H9 (cell line): ENCODE data around the gene GRHPR. TPM values are rescaled to one million over a fixed set of nuclear protein-coding genes. Genes with fewer than 3 reads are reported as not detected.

Experiments
- DNase-seq: peaks from one replicate; pipeline ENCODE4 v3.0.0-alpha.2; 2017
- H2AFZ ChIP-seq: one replicate; pipeline ENCODE4 v1.6.1; 2013; ENCODE audit warnings: mild to moderate bottlenecking, low read length, control low read depth, moderate library complexity
- H2AK5ac ChIP-seq: 2 replicates; pipeline ENCODE4 v1.6.1; 2013; ENCODE audit warnings: low read length, control low read depth, mixed read lengths; ENCODE audit not compliant: insufficient read length
- H2BK120ac ChIP-seq: one replicate; pipeline ENCODE4 v1.6.1; 2013; ENCODE audit warnings: low read depth, mild to moderate bottlenecking, low read length, control low read depth, inconsistent platforms; ENCODE audit not compliant: poor library complexity, severe bottlenecking
- H2BK12ac ChIP-seq: 2 replicates; pipeline ENCODE4 v1.6.1; 2013; ENCODE audit warnings: low read length, control low read depth, mixed read lengths, low read depth; ENCODE audit not compliant: insufficient read length
- H2BK15ac ChIP-seq: 2 replicates; pipeline ENCODE4 v1.6.1; 2013; ENCODE audit warnings: low read depth, low read length, control low read depth
- H2BK20ac ChIP-seq: one replicate; pipeline ENCODE4 v1.6.1; 2013; ENCODE audit warnings: low read depth, mild to moderate bottlenecking, low read length, control low read depth, inconsistent platforms; ENCODE audit not compliant: poor library complexity, severe bottlenecking
- H2BK5ac ChIP-seq: 2 replicates; pipeline ENCODE4 v1.6.1; 2013; ENCODE audit warnings: low read length, control low read depth, mixed read lengths; ENCODE audit not compliant: insufficient read length
- H3K14ac ChIP-seq: 2 replicates; pipeline ENCODE4 v1.6.1; 2013; ENCODE audit warnings: low read length, control low read depth; ENCODE audit not compliant: insufficient read depth
- H3K18ac ChIP-seq: 2 replicates; pipeline ENCODE4 v1.6.1; 2013; ENCODE audit warnings: low read depth, mild to moderate bottlenecking, mixed read lengths, low read length, control low read depth; ENCODE audit not compliant: insufficient read length
- H3K23ac ChIP-seq: 2 replicates; pipeline ENCODE4 v1.6.1; 2013; ENCODE audit warnings: low read length, control low read depth, mixed read lengths, low read depth; ENCODE audit not compliant: insufficient read length
- H3K23me2 ChIP-seq: 2 replicates; pipeline ENCODE4 v1.6.1; 2013; ENCODE audit warnings: low read depth, mild to moderate bottlenecking, mixed read lengths, low read length, control low read depth; ENCODE audit not compliant: insufficient read length, poor library complexity, severe bottlenecking
- H3K27ac ChIP-seq: 2 replicates; pipeline ENCODE4 v1.5.1; 2013; ENCODE audit warnings: low read length, control low read depth, mixed read lengths, low read depth; ENCODE audit not compliant: insufficient read length
- H3K27me3 ChIP-seq: 2 replicates; pipeline ENCODE4 v1.6.1; 2013; ENCODE audit warnings: low read length, control low read depth, inconsistent platforms; ENCODE audit not compliant: insufficient read depth
- H3K4ac ChIP-seq: 2 replicates; pipeline ENCODE4 v1.6.1; 2013; ENCODE audit warnings: low read depth, mild to moderate bottlenecking, control low read depth, inconsistent platforms, low read length, moderate library complexity
- H3K4me1 ChIP-seq: 2 replicates; pipeline ENCODE4 v1.6.1; 2013; ENCODE audit warnings: low read length, control low read depth, inconsistent platforms; ENCODE audit not compliant: insufficient read depth
- H3K4me2 ChIP-seq: 2 replicates; pipeline ENCODE4 v1.6.1; 2013; ENCODE audit warnings: low read length, control low read depth, mixed read lengths; ENCODE audit not compliant: insufficient read length, insufficient read depth
- H3K56ac ChIP-seq: 2 replicates; pipeline ENCODE4 v1.6.1; 2013; ENCODE audit warnings: low read depth, mild to moderate bottlenecking, mixed read lengths, low read length, control low read depth; ENCODE audit not compliant: insufficient read length
- H3K79me1 ChIP-seq: 2 replicates; pipeline ENCODE4 v1.6.1; 2013; ENCODE audit warnings: low read depth, mild to moderate bottlenecking, moderate library complexity, low read length, control low read depth, inconsistent platforms; ENCODE audit not compliant: insufficient read depth, poor library complexity, severe bottlenecking
- H3K79me2 ChIP-seq: 2 replicates; pipeline ENCODE4 v1.6.1; 2013; ENCODE audit warnings: low read length, control low read depth, inconsistent platforms; ENCODE audit not compliant: insufficient read depth
- H3K9ac ChIP-seq: 2 replicates; pipeline ENCODE4 v1.6.1; 2013; ENCODE audit warnings: low read length, control low read depth, mixed read lengths; ENCODE audit not compliant: insufficient read length; ENCODE audit errors: extremely low read depth
- H3K9me3 ChIP-seq: one replicate; pipeline ENCODE4 v1.6.1; 2013; ENCODE audit warnings: low read depth, low read length, inconsistent platforms; ENCODE audit not compliant: control insufficient read depth
- H3T11ph ChIP-seq: one replicate; pipeline ENCODE4 v1.6.1; 2013; ENCODE audit warnings: mild to moderate bottlenecking, low read length, control low read depth, inconsistent platforms
- H4K20me1 ChIP-seq: one replicate; pipeline ENCODE4 v1.6.1; 2013; ENCODE audit not compliant: control insufficient read depth, insufficient read length, insufficient read depth
- H4K5ac ChIP-seq: 2 replicates; pipeline ENCODE4 v1.6.1; 2013; ENCODE audit warnings: low read depth, mild to moderate bottlenecking, mixed read lengths, low read length, control low read depth; ENCODE audit not compliant: insufficient read length
- H4K8ac ChIP-seq: replicated peaks from 2 replicates; pipeline ENCODE4 v1.6.1; 2013; ENCODE audit warnings: low read length, control low read depth, mixed read lengths, low read depth; ENCODE audit not compliant: insufficient read length
- H4K91ac ChIP-seq: 2 replicates; pipeline ENCODE4 v1.6.1; 2013; ENCODE audit warnings: low read depth, mild to moderate bottlenecking, moderate library complexity, mixed read lengths, low read length, control low read depth; ENCODE audit not compliant: insufficient read length
- H3K27ac Mint-ChIP-seq, 3 experiments: 2 replicates in 2 of 3; 3 replicates in 1 of 3; pipeline ENCODE4 v1.8.0; 2020 to 2021; ENCODE audit warnings: mixed read lengths in 3 of 3, mild to moderate bottlenecking in 1 of 3, moderate library complexity in 1 of 3
- H3K27me3 Mint-ChIP-seq: 2 replicates; pipeline ENCODE4 v1.8.0; 2021; ENCODE audit warnings: low read depth, mild to moderate bottlenecking, moderate library complexity, mixed read lengths
- H3K36me3 Mint-ChIP-seq, 3 experiments: 2 replicates in 2 of 3; 3 replicates in 1 of 3; pipeline ENCODE4 v1.8.0; 2020 to 2021; ENCODE audit warnings: low read depth in 3 of 3, mixed read lengths in 3 of 3; ENCODE audit not compliant: insufficient read depth in 1 of 3
- H3K4me1 Mint-ChIP-seq, 2 experiments: 2 replicates each; pipeline ENCODE4 v1.8.0; 2020; ENCODE audit warnings: mixed read lengths in 2 of 2
- H3K4me3 Mint-ChIP-seq, 2 experiments: 2 replicates in 1 of 2; 3 replicates in 1 of 2; pipeline ENCODE4 v1.8.0; 2020 to 2021; ENCODE audit warnings: mild to moderate bottlenecking in 2 of 2, mixed read lengths in 2 of 2, moderate library complexity in 1 of 2
- H3K9me3 Mint-ChIP-seq, 2 experiments: 2 replicates in 1 of 2; 3 replicates in 1 of 2; pipeline ENCODE4 v1.8.0; 2020; ENCODE audit warnings: mild to moderate bottlenecking in 2 of 2, mixed read lengths in 2 of 2, moderate library complexity in 1 of 2
- CTCF ChIP-seq: fragments of 200-600 bp; sonication (generic); conservative IDR thresholded peaks from 3 replicates; pipeline ENCODE4 v1.8.0; 2021; ENCODE audit warnings: antibody characterized with exemption, mild to moderate bottlenecking
- WGBS: extraction: QIAGEN DNeasy Blood & Tissue Kit; methylation state at CpG from one replicate; pipeline ENCODE4 v1.1.7; 2013; ENCODE audit warnings: missing lambda C conversion rate, low lambda C conversion rate, mixed read lengths; ENCODE audit not compliant: insufficient read length; ENCODE audit errors: extremely low coverage; 5-methylcytosine and 5-hydroxymethylcytosine counted together
- total RNA-seq: library from RNA; stranded (reverse); gene quantifications from 2 replicates; pipeline ENCODE4 v1.2.1, GENCODE V29; 2021

Gene GRHPR
- total RNA-seq, 1 experiment from 2014 or later: 97.9 TPM

GRCh38 chr9:37421914-37422288, 595 bp upstream of the GRHPR start:
- Histone ChIP-seq H3K79me1 (peaks cover 4% of the 10 kb centered on the region), H3K27ac (no peak overlapping the region), H3K56ac (no peak overlapping the region), H3K18ac (no peak overlapping the region), H3K4me1 (peaks cover 4% of the 10 kb centered on the region; the same call in 1 of the 2 replicates), H3K9ac (no peak overlapping the region), H3K27me3 (no peaks in the 10 kb centered on the region), H3K23me2 (peaks cover 10% of the 10 kb centered on the region), H3K4ac (no peak overlapping the region), H3K4me2 (peak overlapping the region; percentile 82), H3K23ac (no peak overlapping the region), H4K91ac (no peak overlapping the region), H4K20me1 (no peaks in the 10 kb centered on the region), H2BK5ac (no peak overlapping the region), H3K79me2 (peaks cover 6% of the 10 kb centered on the region; the same call in 1 of the 2 replicates), H2BK12ac (no peak overlapping the region), H2BK120ac (no peak overlapping the region), H3K9me3 (no peaks in the 10 kb centered on the region), H3K14ac (0 out of 2 replicates have a peak overlapping the region, but pooled peaks have one; percentile 92), H2BK20ac (no peak overlapping the region), H4K5ac (no peak overlapping the region), H2AFZ (no peak overlapping the region), H2BK15ac (no peak overlapping the region), H2AK5ac (no peak overlapping the region), H4K8ac (no peak overlapping the region), H3T11ph (no peak overlapping the region)
- peaks cover 9 to 13% (median 12%) of the 10 kb centered on the region in 3 experiments for H3K36me3 Mint-ChIP-seq
- H3K4me1 Mint-ChIP-seq: peaks cover 17 to 21% of the 10 kb centered on the region in 2 experiments
- no peaks in the 10 kb centered on the region for H3K27me3 Mint-ChIP-seq
- peak overlapping the region; percentile 45 to 96 (median 45); a peak in 4 of 7 replicates for H3K27ac Mint-ChIP-seq
- peak; percentile 60 for DNase-seq
- no peaks in the 10 kb centered on the region for H3K9me3 Mint-ChIP-seq
- no peak for TF ChIP-seq CTCF
- H3K4me3 Mint-ChIP-seq: peak overlapping the region; percentile 95 to 97
- no CpG with 5 or more reads among the region's 8 CpGs for WGBS
